Gastroesophageal sphincter (tissue), 3 donors: Measurements from ENCODE around the gene AEBP1.

ENCODE experiments used
- EP300 ChIP-seq: sonication (generic); formaldehyde crosslinking; IDR thresholded peaks from one replicate; pipeline ENCODE4 v1.6.1; 2017; ENCODE audit warnings: antibody characterized with exemption, mild to moderate bottlenecking
- POLR2A ChIP-seq, 2 donors: fragments of 450-650 bp; IDR thresholded peaks; one replicate each; pipeline ENCODE4 v1.6.1; 2017; ENCODE audit warnings: antibody characterized with exemption in 2 of 2, mild to moderate bottlenecking in 2 of 2, moderate library complexity in 1 of 2
- POLR2AphosphoS5 ChIP-seq: sonication (generic); formaldehyde crosslinking; IDR thresholded peaks from one replicate; pipeline ENCODE4 v1.6.1; 2017; ENCODE audit warnings: antibody characterized with exemption
- TF ChIP-seq, protein P1 (sequence below), 4 experiments: fragments of 200-600 bp in 2 of 4; fragments of 450-650 bp in 2 of 4; sonication (generic) in 1 of 4; IDR thresholded peaks; one replicate each; pipeline ENCODE4 v1.5.1; 2017 to 2019; ENCODE audit warnings: antibody characterized with exemption in 4 of 4, mild to moderate bottlenecking in 2 of 4, moderate library complexity in 2 of 4

DNA sequence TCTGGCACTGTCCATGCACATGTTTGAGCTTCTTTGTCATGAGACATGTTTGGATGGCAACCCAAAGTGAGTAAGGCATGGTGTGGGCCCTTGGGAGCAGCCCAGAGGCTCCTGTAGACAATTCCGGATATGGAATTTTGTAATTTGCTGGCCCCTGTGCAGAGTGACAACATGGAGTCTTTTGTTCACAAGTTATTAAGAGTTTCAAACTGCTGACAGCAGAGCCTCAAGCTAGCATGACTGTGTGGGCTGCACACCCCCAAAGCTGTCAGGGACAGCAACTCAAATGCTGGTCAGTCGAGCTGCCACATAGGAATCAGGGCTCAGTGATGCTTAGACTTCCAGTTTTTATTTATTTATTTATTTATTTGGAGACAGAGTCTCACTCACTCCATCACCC, 44.0 kb downstream of the AEBP1 start:
- TF ChIP-seq, protein P1, sequence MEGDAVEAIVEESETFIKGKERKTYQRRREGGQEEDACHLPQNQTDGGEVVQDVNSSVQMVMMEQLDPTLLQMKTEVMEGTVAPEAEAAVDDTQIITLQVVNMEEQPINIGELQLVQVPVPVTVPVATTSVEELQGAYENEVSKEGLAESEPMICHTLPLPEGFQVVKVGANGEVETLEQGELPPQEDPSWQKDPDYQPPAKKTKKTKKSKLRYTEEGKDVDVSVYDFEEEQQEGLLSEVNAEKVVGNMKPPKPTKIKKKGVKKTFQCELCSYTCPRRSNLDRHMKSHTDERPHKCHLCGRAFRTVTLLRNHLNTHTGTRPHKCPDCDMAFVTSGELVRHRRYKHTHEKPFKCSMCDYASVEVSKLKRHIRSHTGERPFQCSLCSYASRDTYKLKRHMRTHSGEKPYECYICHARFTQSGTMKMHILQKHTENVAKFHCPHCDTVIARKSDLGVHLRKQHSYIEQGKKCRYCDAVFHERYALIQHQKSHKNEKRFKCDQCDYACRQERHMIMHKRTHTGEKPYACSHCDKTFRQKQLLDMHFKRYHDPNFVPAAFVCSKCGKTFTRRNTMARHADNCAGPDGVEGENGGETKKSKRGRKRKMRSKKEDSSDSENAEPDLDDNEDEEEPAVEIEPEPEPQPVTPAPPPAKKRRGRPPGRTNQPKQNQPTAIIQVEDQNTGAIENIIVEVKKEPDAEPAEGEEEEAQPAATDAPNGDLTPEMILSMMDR (IDR thresholded peaks at IDR 0.05) = no peak
- TF ChIP-seq POLR2A (IDR thresholded peaks at IDR 0.05) (no peak), POLR2AphosphoS5 (no peak), EP300 (no peak)
